ENCODE measurements around the gene THAP6. TPM values are rescaled to one million over a fixed set of nuclear protein-coding genes. Genes with fewer than 3 reads are reported as not detected.

Gene THAP6
- 35.3 and 42.9 TPM in 2 replicates for polyA plus RNA-seq
- polyA minus RNA-seq: 48.9 and 59.7 TPM in 2 replicates

GRCh38 chr4:75514131-75514948 lies at the start of gene THAP6, which contains the start of gene RCHY1:
THAP6 (plus strand) TSS chr4:75514473; CDS start chr4:75515453, 980 bp downstream.
RCHY1 (minus strand) TSS chr4:75514403; CDS start chr4:75514286, 117 bp downstream.
- Histone ChIP-seq H2AFZ (ENCODE audit: low read depth, low read length) (peak within 1 kb of the TSS; percentile 97), H3K27me3 (ENCODE audit: insufficient read depth, low read depth, low read length) (no peaks in the 10 kb centered on the region), H4K20me1 (ENCODE audit: insufficient read depth) (no peaks in the 10 kb centered on the region), H3K4me3 (ENCODE audit: low read length) (peak within 1 kb of the TSS; percentile 79), H3F3A (ENCODE audit: insufficient read depth, low read length, poor library complexity, severe bottlenecking) (peaks cover 9% of the 10 kb centered on the region), H3K9ac (ENCODE audit: low read length) (peak within 1 kb of the TSS; percentile 95), H3K9me3 (ENCODE audit: low read length) (no peaks in the 10 kb centered on the region), H3K4me2 (ENCODE audit: low read length) (peak within 1 kb of the TSS; percentile 99), H3K36me3 (ENCODE audit: insufficient read depth, low read length) (no peaks in the 10 kb centered on the region), H3K79me2 (replicated peaks; ENCODE audit: insufficient read depth, low read length) (peaks cover 65% of the 10 kb centered on the region), H3K27ac (ENCODE audit: low read length) (peak within 1 kb of the TSS; percentile 99), H3K9me2 (ENCODE audit: insufficient read depth, low read length) (no peaks in the 10 kb centered on the region)
- TF ChIP-seq EZH2 (IDR thresholded peaks at IDR 0.05; ENCODE audit: borderline replicate concordance, insufficient read depth, low read length, poor library complexity, severe bottlenecking): no peak
- peak; percentile 66 for TF ChIP-seq EP300 (conservative IDR thresholded peaks at IDR 0.05; ENCODE audit: poor library complexity, severe bottlenecking)
- TF ChIP-seq POLR2AphosphoS5 (IDR thresholded peaks at IDR 0.05): peak; percentile 100
- peak; percentile 79 for TF ChIP-seq REST (IDR thresholded peaks at IDR 0.05; ENCODE audit: borderline replicate concordance)
- peak; percentile 84 for TF ChIP-seq TAF1 (IDR thresholded peaks at IDR 0.05; ENCODE audit: low read depth)
- TF ChIP-seq RAD21 (conservative IDR thresholded peaks at IDR 0.05): no peak
- peak; percentile 45 for TF ChIP-seq CTCF (IDR thresholded peaks at IDR 0.05; ENCODE audit: poor library complexity, severe bottlenecking)
- TF ChIP-seq MXI1 (conservative IDR thresholded peaks at IDR 0.05; ENCODE audit: poor library complexity, severe bottlenecking): peak; percentile 78
- TF ChIP-seq SMC3 (conservative IDR thresholded peaks at IDR 0.05; ENCODE audit: poor library complexity): peak; percentile 50

- no peaks in the 10 kb centered on the region for H3K79me2 ChIP-seq (replicated peaks; ENCODE audit: insufficient read depth, low read length)
Observed at GRCh38 chr4:75469896-75470295, 44.4 kb upstream of the THAP6 start.

More at GRCh38 chr4:75469896-75470295, 44.4 kb upstream of the THAP6 start:
- no peaks in the 10 kb centered on the region for H4K20me1 ChIP-seq (ENCODE audit: insufficient read depth)
- H2AFZ ChIP-seq (ENCODE audit: low read depth, low read length): no peak overlapping the region
- no peaks in the 10 kb centered on the region for H3K9me3 ChIP-seq (ENCODE audit: low read length)
- no peaks in the 10 kb centered on the region for H3K27me3 ChIP-seq (ENCODE audit: insufficient read depth, low read depth, low read length)
- no peak overlapping the region for H3K4me2 ChIP-seq (ENCODE audit: low read length)
- H3K9me2 ChIP-seq (ENCODE audit: insufficient read depth, low read length): no peaks in the 10 kb centered on the region
- H3K9ac ChIP-seq (ENCODE audit: low read length): no peak overlapping the region
- H3K4me3 ChIP-seq (ENCODE audit: low read length): no peak overlapping the region
- H3F3A ChIP-seq (ENCODE audit: insufficient read depth, low read length, poor library complexity, severe bottlenecking): no peaks in the 10 kb centered on the region
- H3K36me3 ChIP-seq (ENCODE audit: insufficient read depth, low read length): no peaks in the 10 kb centered on the region
- TF ChIP-seq REST (IDR thresholded peaks at IDR 0.05; ENCODE audit: borderline replicate concordance): no peak
- no peak for TF ChIP-seq RAD21 (conservative IDR thresholded peaks at IDR 0.05)
- TF ChIP-seq EZH2 (IDR thresholded peaks at IDR 0.05; ENCODE audit: borderline replicate concordance, insufficient read depth, low read length, poor library complexity, severe bottlenecking): no peak
- no peak for TF ChIP-seq TAF1 (IDR thresholded peaks at IDR 0.05; ENCODE audit: low read depth)
- TF ChIP-seq POLR2AphosphoS5 (IDR thresholded peaks at IDR 0.05): no peak
- no peak for TF ChIP-seq SMC3 (conservative IDR thresholded peaks at IDR 0.05; ENCODE audit: poor library complexity)
- TF ChIP-seq CTCF (IDR thresholded peaks at IDR 0.05; ENCODE audit: poor library complexity, severe bottlenecking): no peak
- TF ChIP-seq MXI1 (conservative IDR thresholded peaks at IDR 0.05; ENCODE audit: poor library complexity, severe bottlenecking): no peak
- TF ChIP-seq EP300 (conservative IDR thresholded peaks at IDR 0.05; ENCODE audit: poor library complexity, severe bottlenecking): no peak
- no peak overlapping the region for H3K27ac ChIP-seq (ENCODE audit: low read length)
